ENCODE measurements around the gene UBE2G2. TPM values are rescaled to one million over a fixed set of nuclear protein-coding genes. Genes with fewer than 3 reads are reported as not detected.

UBE2G2 gene
- total and polyA plus RNA-seq, 2 experiments from 2014 or later, result 55.2 to 61.6 TPM

GRCh38 chr21:44815852-44816628, 14.4 kb upstream of the UBE2G2 start:
- Histone ChIP-seq H3K4me3 (no peak overlapping the region), H2AFZ (no peak overlapping the region), H3K36me3 (replicated peaks; ENCODE audit: insufficient read depth, low read depth) (no peaks in the 10 kb centered on the region), H3K27me3 (no peaks in the 10 kb centered on the region), H3K79me2 (peaks cover 62% of the 10 kb centered on the region), H3K9me2 (replicated peaks; ENCODE audit: insufficient read depth) (no peaks in the 10 kb centered on the region), H3K4me1 (ENCODE audit: insufficient read depth) (peaks cover 8% of the 10 kb centered on the region), H3K27ac (no peak overlapping the region), H3K4me2 (no peak overlapping the region), H3K9me3 (ENCODE audit: low read depth) (no peaks in the 10 kb centered on the region), H4K20me1 (ENCODE audit: insufficient read depth, poor library complexity, severe bottlenecking) (peaks cover 35% of the 10 kb centered on the region)
- WGBS (ENCODE audit: low lambda C conversion rate, missing lambda C conversion rate), result 83% methylated on average over 10 of the region's 10 CpGs
- TF ChIP-seq CTCF (IDR thresholded peaks at IDR 0.05; ENCODE audit: poor library complexity), result no peak
- TF ChIP-seq EZH2phosphoT487 (IDR thresholded peaks at IDR 0.05; ENCODE audit: low read depth, severe bottlenecking, unreplicated experiment), result no peak
- TF ChIP-seq EZH2 (IDR thresholded peaks at IDR 0.05; ENCODE audit: borderline replicate concordance), result no peak
- peak; percentile 31 for DNase-seq (ENCODE audit: low spot score)

GRCh38 chr21:44815225-44815624, 13.6 kb upstream of the UBE2G2 start:
- no peak for DNase-seq (ENCODE audit: low spot score)
- Histone ChIP-seq H3K4me2 (no peak overlapping the region), H3K9me2 (replicated peaks; ENCODE audit: insufficient read depth) (no peaks in the 10 kb centered on the region), H3K27ac (no peak overlapping the region), H4K20me1 (ENCODE audit: insufficient read depth, poor library complexity, severe bottlenecking) (peaks cover 35% of the 10 kb centered on the region), H3K36me3 (replicated peaks; ENCODE audit: insufficient read depth, low read depth) (no peaks in the 10 kb centered on the region), H3K9me3 (ENCODE audit: low read depth) (no peaks in the 10 kb centered on the region), H3K79me2 (peaks cover 62% of the 10 kb centered on the region), H3K4me3 (no peak overlapping the region), H3K4me1 (ENCODE audit: insufficient read depth) (peaks cover 8% of the 10 kb centered on the region), H2AFZ (no peak overlapping the region), H3K27me3 (no peaks in the 10 kb centered on the region)
- TF ChIP-seq EZH2phosphoT487 (IDR thresholded peaks at IDR 0.05; ENCODE audit: low read depth, severe bottlenecking, unreplicated experiment) (no peak), EZH2 (IDR thresholded peaks at IDR 0.05; ENCODE audit: borderline replicate concordance) (no peak), CTCF (IDR thresholded peaks at IDR 0.05; ENCODE audit: poor library complexity) (no peak)
- WGBS (ENCODE audit: low lambda C conversion rate, missing lambda C conversion rate), result 89% methylated on average over 8 of the region's 8 CpGs

- Histone ChIP-seq H3K9me2 (replicated peaks; ENCODE audit: insufficient read depth) (no peaks in the 10 kb centered on the region), H3K27ac (no peak overlapping the region), H3K9me3 (ENCODE audit: low read depth) (no peaks in the 10 kb centered on the region), H4K20me1 (ENCODE audit: insufficient read depth, poor library complexity, severe bottlenecking) (peaks cover 35% of the 10 kb centered on the region), H3K4me3 (no peak overlapping the region), H3K4me2 (no peak overlapping the region), H3K4me1 (ENCODE audit: insufficient read depth) (peaks cover 8% of the 10 kb centered on the region), H3K79me2 (peaks cover 62% of the 10 kb centered on the region), H3K27me3 (no peaks in the 10 kb centered on the region), H2AFZ (no peak overlapping the region), H3K36me3 (replicated peaks; ENCODE audit: insufficient read depth, low read depth) (no peaks in the 10 kb centered on the region)
- WGBS (ENCODE audit: low lambda C conversion rate, missing lambda C conversion rate), result 92% methylated on average over 11 of the region's 11 CpGs
- DNase-seq (ENCODE audit: low spot score), result no peak
- TF ChIP-seq CTCF (IDR thresholded peaks at IDR 0.05; ENCODE audit: poor library complexity), result no peak
- TF ChIP-seq EZH2 (IDR thresholded peaks at IDR 0.05; ENCODE audit: borderline replicate concordance), result no peak
- TF ChIP-seq EZH2phosphoT487 (IDR thresholded peaks at IDR 0.05; ENCODE audit: low read depth, severe bottlenecking, unreplicated experiment), result no peak
Observed at GRCh38 chr21:44814498-44815023, 12.9 kb upstream of the UBE2G2 start.
